HK-2 (cell line): ENCODE data around the gene PSMB8.

ENCODE experiments used
- DNase-seq: peaks from one replicate; pipeline ENCODE4 v3.0.0-alpha.2; 2018; ENCODE audit not compliant: unreplicated experiment

Gene PSMB8

GRCh38 chr6:32857156-32857891 is 13.5 kb upstream of the PSMB8 start:
- no peak for DNase-seq

DNA sequence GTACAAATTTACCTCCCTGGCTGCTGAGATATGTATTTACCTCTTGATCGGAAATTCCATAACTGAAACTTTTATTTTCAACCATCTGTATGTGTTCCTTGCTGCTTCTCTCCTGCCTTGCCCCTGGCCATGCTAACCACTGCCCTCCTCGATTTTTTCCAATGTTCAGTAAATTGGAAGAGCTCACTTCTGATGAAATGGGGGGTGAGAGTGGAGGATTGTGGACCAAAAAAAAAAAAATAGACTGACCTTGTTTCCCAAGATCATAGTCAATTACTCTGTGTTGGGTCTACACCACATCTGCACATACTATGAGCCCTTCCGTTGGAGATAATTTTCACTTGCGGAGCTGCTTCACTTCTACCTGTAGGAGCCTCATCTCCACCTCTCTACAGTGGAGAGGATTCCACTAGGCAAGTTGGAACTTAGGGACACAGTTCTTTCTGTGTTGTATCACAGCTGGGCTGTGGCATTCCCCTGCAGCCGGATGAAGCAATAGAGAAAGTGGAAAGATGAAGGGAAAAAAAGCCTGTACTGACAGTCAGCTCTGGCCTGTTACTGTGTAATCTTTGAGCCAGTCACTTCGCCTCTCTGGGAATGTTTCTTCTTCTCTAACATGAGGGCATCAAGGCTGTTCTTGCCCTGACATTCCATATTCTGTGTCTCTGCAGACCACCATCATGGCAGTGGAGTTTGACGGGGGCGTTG is 11.8 kb upstream of the PSMB8 start:
- no peak for DNase-seq

DNA sequence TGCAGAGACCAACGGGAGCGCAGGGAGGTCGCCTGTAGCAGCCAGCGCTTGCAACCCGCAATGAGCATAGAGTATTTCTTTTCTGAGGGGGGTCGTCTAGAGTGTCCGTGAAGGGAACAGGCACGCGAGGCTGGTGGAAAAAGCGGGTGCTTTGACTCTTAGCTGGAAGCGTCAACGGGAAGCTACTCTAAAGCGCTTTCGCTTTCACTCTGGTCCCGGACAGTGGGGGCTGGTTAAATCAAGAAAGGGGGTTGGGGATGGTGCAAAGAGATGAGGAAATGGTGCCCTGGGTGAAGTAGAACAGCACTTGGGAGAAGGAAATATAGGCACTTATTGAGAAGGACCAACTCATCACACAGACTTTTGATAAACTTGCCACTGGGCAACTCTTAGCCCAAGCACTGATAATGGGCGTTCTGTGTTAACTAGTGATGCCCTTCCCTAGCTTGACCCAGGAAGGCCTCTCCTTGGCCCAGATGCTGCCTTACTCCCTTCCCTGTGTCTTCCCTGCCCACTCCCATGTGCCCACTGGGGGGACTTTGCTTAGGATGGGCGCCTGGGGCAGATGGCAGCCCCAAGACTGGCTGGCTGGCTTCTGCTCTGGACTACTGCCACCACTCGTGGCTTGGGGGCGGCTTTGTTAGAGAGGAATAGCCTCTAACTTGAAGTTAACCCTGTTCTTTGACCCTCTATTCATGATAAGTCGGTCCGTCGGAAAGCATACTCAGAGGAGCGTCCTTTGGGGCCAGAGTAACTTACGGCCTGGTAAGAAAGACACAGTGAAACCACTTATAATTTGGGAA is 10.7 kb upstream of the PSMB8 start:
- no peak for DNase-seq

DNA sequence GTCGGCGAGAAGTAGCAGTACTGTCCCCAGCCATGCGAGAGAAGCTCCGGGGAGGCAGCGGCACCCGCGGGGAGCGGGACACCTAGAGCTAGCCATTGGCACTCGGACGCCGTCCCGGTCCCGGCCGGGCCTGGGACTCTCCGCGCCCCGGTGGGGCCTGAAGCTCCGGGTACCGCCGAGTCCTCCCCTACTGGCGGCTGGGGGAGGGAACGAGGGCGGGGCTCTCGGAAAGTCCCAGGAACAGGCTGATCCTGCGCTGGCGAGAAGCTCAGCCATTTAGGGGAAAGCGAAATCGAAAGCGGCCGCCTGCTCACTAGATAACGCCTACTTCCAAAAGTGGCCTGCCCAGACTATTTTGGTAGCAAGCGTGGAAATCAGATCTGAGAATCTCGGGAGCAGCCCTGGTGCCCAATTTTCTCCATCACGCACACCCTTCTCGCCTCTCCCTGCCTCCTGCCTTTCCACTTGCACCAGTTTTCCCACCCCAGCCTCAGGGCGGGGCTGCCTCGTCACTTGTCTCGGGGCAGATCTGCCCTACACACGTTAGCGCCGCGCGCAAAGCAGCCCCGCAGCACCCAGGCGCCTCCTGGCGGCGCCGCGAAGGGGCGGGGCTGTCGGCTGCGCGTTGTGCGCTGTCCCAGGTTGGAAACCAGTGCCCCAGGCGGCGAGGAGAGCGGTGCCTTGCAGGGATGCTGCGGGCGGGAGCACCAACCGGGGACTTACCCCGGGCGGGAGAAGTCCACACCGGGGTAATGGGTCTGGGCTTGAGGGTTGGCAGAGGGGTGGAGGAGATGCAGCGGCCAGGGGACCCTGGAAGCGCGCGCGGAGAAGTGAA is 9.9 kb upstream of the PSMB8 start, which contains the start of the genes PSMB9 and TAP1:
TSS of gene PSMB9 (plus strand) at position 652 of the 835 bp plus-strand sequence. CDS start at position 690, 38 bp downstream.
TSS of gene TAP1 (minus strand) at position 164 of the 835 bp plus-strand sequence. CDS start at position 96, 68 bp downstream.
- DNase-seq, result peak; percentile 88

DNA sequence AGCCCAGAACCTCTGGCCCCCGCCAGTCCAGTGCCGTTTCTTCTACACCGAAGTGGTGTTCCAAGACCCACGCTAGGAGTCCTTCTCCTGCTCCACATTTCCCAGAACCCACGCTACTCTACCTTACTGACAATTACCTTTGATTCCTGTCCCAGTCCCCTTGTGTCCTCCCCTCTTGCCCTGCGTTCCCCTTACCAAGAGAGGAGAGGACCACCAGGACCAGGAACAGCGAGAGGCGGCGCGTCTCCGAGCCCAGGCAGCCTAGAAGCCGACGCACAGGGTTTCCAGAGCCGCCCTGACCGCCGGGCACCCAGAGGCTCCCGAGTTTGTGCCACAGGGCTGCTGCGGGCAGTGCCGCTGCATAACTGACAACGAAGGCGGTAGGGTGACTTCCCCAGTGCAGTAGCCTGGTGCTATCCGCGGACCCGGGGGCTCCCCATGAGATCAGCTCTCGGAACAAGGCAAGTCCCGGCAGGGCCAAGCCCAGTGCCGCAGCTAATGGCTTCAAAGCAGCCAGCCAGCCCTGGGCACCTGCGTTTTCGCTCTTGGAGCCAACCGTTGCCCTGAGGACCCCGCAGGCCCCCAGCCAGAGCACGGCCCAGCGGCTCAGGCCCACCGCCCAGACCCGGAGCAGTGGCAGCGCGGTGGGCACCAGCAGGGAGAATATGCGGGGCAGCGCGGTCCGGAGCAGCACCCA is 9.1 kb upstream of the PSMB8 start:
- DNase-seq, result peak; percentile 68

DNA sequence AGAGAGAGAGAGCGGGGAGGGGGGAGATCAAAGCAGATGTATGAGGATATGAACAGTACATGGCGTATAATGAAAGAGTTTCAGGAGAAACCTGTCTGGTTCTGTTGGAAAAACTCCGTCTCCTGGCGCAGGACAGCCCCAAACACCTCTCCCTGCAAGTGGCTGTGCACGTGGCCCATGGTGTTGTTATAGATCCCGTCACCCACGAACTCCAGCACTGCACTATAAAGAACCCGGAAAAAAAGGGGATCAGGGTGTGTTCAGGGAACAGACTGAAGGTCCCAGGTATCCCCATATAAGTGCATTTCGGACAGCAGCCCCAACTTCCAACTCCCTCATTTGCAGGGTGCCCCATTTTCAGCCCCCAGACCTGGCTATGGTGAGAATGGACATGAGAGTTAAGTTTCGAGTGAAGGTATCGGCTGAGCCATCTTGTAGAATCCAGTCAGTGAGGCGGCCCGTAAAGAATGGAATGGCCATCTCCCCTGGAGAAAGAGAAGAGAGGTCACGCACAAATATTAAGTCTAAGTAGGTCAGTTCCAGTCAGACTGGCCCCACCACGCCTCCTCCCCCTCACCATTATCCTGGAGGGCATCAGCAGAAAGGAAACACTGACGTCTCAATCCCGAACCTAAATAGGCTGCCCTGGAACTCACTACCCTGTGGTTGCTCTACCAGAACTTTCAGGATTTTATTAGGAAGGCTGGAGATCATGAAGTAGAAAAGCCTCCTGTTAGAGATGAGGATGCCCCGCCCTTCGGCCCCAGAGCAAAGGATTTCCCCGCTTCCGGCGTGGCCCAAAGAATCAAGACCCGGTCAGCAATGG is 8.4 kb upstream of the PSMB8 start:
- no peak for DNase-seq

GRCh38 chr6:32851025-32851424 is 7.2 kb upstream of the PSMB8 start:
- no peak for DNase-seq

- no peak for DNase-seq
Measured at GRCh38 chr6:32849126-32849525, 5.3 kb upstream of the PSMB8 start.

- DNase-seq, result no peak
Measured at GRCh38 chr6:32847795-32848194, 3.9 kb upstream of the PSMB8 start.

DNA sequence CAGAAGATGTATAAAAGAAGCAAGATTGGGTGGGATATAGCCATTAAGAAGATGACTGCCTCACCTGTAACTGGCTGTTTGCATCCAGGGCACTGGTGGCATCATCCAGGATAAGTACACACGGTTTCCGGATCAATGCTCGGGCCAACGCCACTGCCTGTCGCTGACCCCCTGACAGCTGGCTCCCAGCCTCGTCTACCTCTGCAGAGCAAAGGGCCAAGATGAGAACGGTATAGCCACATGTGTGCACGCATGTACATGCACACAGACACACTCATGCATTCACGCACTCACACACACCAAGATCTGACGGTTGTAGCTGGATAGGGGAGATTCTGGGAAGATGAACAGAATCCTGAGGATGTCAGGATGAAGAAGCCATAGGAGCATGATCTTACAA is 3.2 kb upstream of the PSMB8 start:
- DNase-seq, result no peak

GRCh38 chr6:32845384-32845884 is 1.6 kb upstream of the PSMB8 start:
- DNase-seq, result no peak

- no peak for DNase-seq
Measured at GRCh38 chr6:32844839-32845383, 1.1 kb upstream of the PSMB8 start.

GRCh38 chr6:32843331-32843978 is 392 bp downstream of the PSMB8 start:
- peak; percentile 21 for DNase-seq

DNA sequence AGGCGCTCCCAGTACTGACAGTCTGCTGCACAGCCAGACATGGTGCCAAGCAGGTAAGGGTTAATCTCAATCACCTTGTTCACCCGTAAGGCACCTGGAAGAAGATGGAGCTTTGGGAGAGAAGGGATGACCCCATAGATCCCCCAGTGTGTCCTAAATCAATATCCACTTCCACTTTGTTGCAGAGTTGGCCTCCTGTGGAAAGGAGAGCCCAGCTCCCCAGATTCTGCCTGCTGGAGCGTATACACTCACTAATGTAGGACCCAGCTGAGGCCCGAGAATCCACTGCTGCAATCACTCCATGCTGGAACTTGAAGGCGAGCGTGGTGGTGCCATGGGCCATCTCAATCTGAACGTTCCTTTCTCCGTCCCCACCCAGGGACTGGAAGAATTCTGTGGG is 1.2 kb downstream of the PSMB8 start:
- DNase-seq, result no peak

DNA sequence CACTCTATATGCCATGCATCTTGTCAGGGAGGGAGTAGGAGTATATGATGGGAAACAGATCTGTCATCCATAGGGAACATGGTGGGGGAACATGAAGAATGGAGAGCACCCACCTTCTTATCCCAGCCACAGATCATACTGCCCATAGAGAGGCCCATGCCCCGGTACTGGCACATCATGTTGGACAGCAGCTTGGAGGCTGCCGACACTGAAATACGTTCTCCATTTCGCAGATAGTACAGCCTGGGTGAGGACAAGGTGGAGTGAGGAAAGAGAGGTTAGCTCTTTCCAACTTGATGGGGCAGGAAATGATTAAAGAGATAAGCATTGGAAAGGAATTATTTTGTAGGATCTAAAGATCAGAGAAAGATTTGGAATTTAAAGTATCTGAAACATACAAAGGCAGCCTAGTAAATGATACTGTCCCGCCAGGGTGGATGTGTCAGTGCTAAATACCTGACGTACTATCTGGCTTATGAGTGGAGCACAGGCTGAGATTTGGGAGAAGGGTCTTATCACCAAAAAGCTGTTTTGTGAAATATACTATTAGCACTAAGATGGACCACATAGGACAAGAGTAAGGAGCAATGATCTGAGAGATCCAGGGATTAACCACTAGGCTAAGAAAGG is 1.7 kb downstream of the PSMB8 start:
- no peak for DNase-seq

- DNase-seq, result no peak
Measured at GRCh38 chr6:32840604-32841246, 3.1 kb downstream of the PSMB8 start.

GRCh38 chr6:32839356-32839755 is 4.5 kb downstream of the PSMB8 start:
- DNase-seq, result no peak
